ENCODE results near the gene GART. TPM values are rescaled to one million over a fixed set of nuclear protein-coding genes. Genes with fewer than 3 reads are reported as not detected.
"Not testable (repeated sequence)": the region's sequence is repeated elsewhere in the genome, so short reads cannot be mapped to it uniquely, and the experiment has no call there.

Gene GART
- total RNA-seq (2014; rRNA removed; shearing (Covaris generic)): 171 and 193 TPM in 2 replicates

- Histone ChIP-seq H3K36me3 (peaks cover 40% of the 10 kb centered on the region), H3K4me3 (peak within 1 kb of the TSS; percentile 90), H3K27me3 (no peaks in the 10 kb centered on the region), H3K9me3 (replicated peaks) (no peaks in the 10 kb centered on the region), H3K27ac (peak within 1 kb of the TSS; percentile 99), H3K4me1 (peaks cover 11% of the 10 kb centered on the region)
- DNase-seq: peak; percentile 87 to 88
These were observed at the start of gene GART for GRCh38 chr21:33541756-33542639. TSS of gene GART (minus strand) at chr21:33542117. CDS start at chr21:33539315, 2,802 bp downstream.

GRCh38 chr21:33588485-33589335, 46.8 kb upstream of the GART start, which contains the start of gene DONSON:
TSS of gene DONSON (minus strand) at chr21:33588684. CDS start at chr21:33588641, 43 bp downstream.
- Histone ChIP-seq H3K4me3 (peak within 1 kb of the TSS; percentile 95), H3K27ac (peak within 1 kb of the TSS; percentile 69), H3K4me1 (no peaks in the 10 kb centered on the region; the same call in 1 of the 2 replicates), H3K27me3 (no peaks in the 10 kb centered on the region), H3K9me3 (replicated peaks) (no peaks in the 10 kb centered on the region), H3K36me3 (peaks cover 15% of the 10 kb centered on the region)
- DNase-seq: peak; percentile 88 to 92

- no peaks in the 10 kb centered on the region for H3K9me3 ChIP-seq (replicated peaks)
- peaks cover 21% of the 10 kb centered on the region for H3K36me3 ChIP-seq
- DNase-seq: peak; percentile 62 to 70
- H3K27ac ChIP-seq: peak overlapping the region; percentile 69
- H3K27me3 ChIP-seq: no peaks in the 10 kb centered on the region
- no peaks in the 10 kb centered on the region; the same call in 1 of the 2 replicates for H3K4me1 ChIP-seq
- H3K4me3 ChIP-seq: peak overlapping the region; percentile 95
These were observed 46.0 kb upstream of the GART start for GRCh38 chr21:33587792-33588484.

DNA sequence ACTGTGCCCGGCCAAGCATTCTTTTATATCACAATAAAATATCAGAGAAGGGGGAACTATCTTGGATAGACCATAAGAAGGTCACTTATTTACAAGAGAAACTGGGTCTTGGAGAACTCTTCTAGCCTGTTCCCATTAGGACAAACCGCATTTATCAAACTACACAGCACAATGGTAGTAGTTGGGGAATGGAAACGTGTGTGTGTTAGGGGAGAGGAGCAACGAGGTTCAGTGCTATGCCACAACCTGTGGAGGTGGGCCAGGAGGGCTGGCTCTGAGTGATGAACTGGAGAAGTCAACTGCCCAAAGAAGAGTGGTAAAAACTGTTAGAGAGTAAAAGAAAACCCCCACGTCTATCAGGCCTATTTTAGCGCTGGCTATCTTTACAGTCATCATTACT, 45.0 kb upstream of the GART start:
- no peak overlapping the region for H3K27ac ChIP-seq
- no peaks in the 10 kb centered on the region for H3K9me3 ChIP-seq (replicated peaks)
- no peaks in the 10 kb centered on the region for H3K27me3 ChIP-seq
- peak overlapping the region; percentile 95 for H3K4me3 ChIP-seq
- DNase-seq: no peak
- H3K36me3 ChIP-seq: peaks cover 25% of the 10 kb centered on the region
- no peaks in the 10 kb centered on the region; the same call in 1 of the 2 replicates for H3K4me1 ChIP-seq

GRCh38 chr21:33584455-33584854, 42.5 kb upstream of the GART start:
- no peaks in the 10 kb centered on the region; the same call in 1 of the 2 replicates for H3K4me1 ChIP-seq
- peaks cover 46% of the 10 kb centered on the region for H3K36me3 ChIP-seq
- no peak for DNase-seq
- no peaks in the 10 kb centered on the region for H3K9me3 ChIP-seq (replicated peaks)
- no peak overlapping the region for H3K4me3 ChIP-seq
- no peak overlapping the region for H3K27ac ChIP-seq
- H3K27me3 ChIP-seq: no peaks in the 10 kb centered on the region

- Histone ChIP-seq H3K27me3 (no peaks in the 10 kb centered on the region), H3K4me1 (no peaks in the 10 kb centered on the region), H3K9me3 (replicated peaks) (no peaks in the 10 kb centered on the region), H3K27ac (no peak overlapping the region), H3K36me3 (peaks cover 84% of the 10 kb centered on the region), H3K4me3 (no peak overlapping the region)
- DNase-seq: no peak
These were observed 37.1 kb upstream of the GART start for GRCh38 chr21:33578959-33579542.

- DNase-seq: no peak
- Histone ChIP-seq H3K27me3 (no peaks in the 10 kb centered on the region), H3K4me3 (no peak overlapping the region), H3K27ac (no peak overlapping the region), H3K36me3 (peaks cover 87% of the 10 kb centered on the region), H3K9me3 (replicated peaks) (no peaks in the 10 kb centered on the region), H3K4me1 (no peaks in the 10 kb centered on the region)
These were observed 36.3 kb upstream of the GART start for GRCh38 chr21:33578214-33578613.

- H3K27ac ChIP-seq; H3K9me3 ChIP-seq (replicated peaks); H3K27me3 ChIP-seq; H3K4me3 ChIP-seq; H3K4me1 ChIP-seq; DNase-seq: not testable (repeated sequence)
- peaks cover 92% of the 10 kb centered on the region for H3K36me3 ChIP-seq
These were observed 34.8 kb upstream of the GART start for GRCh38 chr21:33576741-33577141.

DNA sequence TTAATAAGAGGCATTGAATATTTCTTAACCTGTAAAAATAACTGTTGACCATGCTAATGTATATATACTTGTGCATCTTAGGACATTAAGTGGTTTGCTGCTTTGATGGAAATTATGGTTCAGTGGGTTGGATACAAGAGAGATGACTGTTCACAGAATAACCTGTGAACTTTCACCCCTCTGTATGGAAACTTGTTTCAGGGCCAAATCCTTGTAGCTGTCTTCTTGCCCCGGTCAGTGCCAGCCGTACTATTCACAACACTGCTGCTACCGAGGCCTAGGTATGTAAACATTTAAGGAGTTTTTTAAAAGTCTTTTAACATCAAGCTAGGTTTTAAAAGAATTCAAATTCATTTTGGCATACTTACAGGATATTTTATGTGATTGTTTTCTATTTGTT, 30.4 kb upstream of the GART start:
- Histone ChIP-seq H3K9me3 (replicated peaks) (no peaks in the 10 kb centered on the region), H3K27ac (no peak overlapping the region), H3K4me3 (no peak overlapping the region), H3K4me1 (no peaks in the 10 kb centered on the region), H3K27me3 (no peaks in the 10 kb centered on the region), H3K36me3 (peaks cover 94% of the 10 kb centered on the region)
- DNase-seq: no peak

GRCh38 chr21:33569991-33570390, 28.1 kb upstream of the GART start:
- DNase-seq: no peak
- H3K9me3 ChIP-seq (replicated peaks): no peaks in the 10 kb centered on the region

DNA sequence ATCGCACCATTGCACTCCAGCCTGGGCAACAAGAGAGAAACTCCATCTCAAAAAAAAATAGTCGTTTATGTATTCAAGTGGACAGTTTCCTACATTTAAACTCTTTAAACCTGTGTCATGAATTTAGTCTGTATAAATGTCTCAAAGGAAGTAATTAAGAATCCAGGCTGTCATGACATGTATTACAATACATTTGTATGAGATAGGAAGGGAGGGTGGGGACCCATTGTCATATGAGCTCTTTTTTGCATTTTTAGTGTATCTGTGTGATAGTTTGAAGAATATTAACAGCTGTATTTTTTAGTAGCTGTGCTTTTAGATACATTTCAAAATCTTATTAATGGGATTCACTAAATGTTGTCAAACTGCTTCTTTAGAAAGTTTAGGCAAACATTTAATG, 26.5 kb upstream of the GART start:
- Histone ChIP-seq H3K4me3 (no peak overlapping the region), H3K4me1 (no peaks in the 10 kb centered on the region), H3K36me3 (peaks cover 88% of the 10 kb centered on the region), H3K27ac (no peak overlapping the region), H3K9me3 (replicated peaks) (no peaks in the 10 kb centered on the region), H3K27me3 (no peaks in the 10 kb centered on the region)
- DNase-seq: no peak

More at GRCh38 chr21:33569991-33570390, 28.1 kb upstream of the GART start:
- peaks cover 92% of the 10 kb centered on the region for H3K36me3 ChIP-seq
- H3K4me3 ChIP-seq: no peak overlapping the region
- H3K27me3 ChIP-seq: no peaks in the 10 kb centered on the region
- no peak overlapping the region for H3K27ac ChIP-seq
- no peaks in the 10 kb centered on the region for H3K4me1 ChIP-seq

GRCh38 chr21:33567914-33568313, 26.0 kb upstream of the GART start:
- no peaks in the 10 kb centered on the region for H3K9me3 ChIP-seq (replicated peaks)
- peaks cover 89% of the 10 kb centered on the region for H3K36me3 ChIP-seq
- H3K27me3 ChIP-seq: no peaks in the 10 kb centered on the region
- no peak overlapping the region for H3K4me3 ChIP-seq
- no peaks in the 10 kb centered on the region for H3K4me1 ChIP-seq
- DNase-seq: no peak
- no peak overlapping the region for H3K27ac ChIP-seq

DNA sequence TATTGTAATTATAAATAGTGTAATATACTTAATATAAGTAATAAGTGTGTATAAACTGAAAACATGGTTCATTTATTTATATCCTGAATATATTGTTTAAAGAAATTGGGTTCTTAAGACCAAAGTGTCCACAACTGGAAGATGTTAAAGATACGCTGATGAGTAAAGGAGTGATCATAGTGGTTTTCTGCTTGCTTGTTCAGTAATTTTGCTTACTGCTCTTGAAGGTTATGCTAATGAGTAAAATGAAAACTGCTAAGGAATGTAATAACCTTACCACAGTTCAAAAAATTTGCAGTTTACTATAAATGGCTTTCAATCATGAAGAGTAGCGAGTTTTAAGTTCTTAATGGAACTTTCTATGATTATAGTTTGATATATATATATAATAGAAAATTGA, 24.6 kb upstream of the GART start:
- Histone ChIP-seq H3K36me3 (peaks cover 92% of the 10 kb centered on the region), H3K4me1 (no peaks in the 10 kb centered on the region)
- DNase-seq: no peak

DNA sequence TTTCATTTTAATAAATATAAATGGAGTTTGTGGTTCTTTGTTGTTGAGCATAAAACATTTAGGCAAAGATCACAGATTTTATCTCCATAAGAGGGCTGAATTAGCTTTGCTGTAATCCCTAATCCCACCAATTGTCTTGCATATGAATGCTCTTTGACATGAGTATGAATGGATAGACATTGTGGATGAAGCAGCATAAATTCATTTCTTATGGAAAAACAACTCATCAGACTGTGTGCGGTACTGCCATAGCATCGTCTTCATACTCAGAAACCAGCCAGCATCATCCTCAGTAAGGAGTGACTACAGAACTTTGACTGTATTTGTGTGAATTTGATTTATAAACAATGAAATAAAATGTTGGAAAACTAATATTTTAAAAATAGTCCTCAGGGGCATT, 20.5 kb upstream of the GART start:
- Histone ChIP-seq H3K4me3 (no peak overlapping the region), H3K36me3 (peaks cover 92% of the 10 kb centered on the region)
- DNase-seq: no peak

More for the DNA sequence above, 24.6 kb upstream of the GART start:
- H3K27me3 ChIP-seq: no peaks in the 10 kb centered on the region
- H3K9me3 ChIP-seq (replicated peaks): no peaks in the 10 kb centered on the region
- no peak overlapping the region for H3K4me3 ChIP-seq
- no peak overlapping the region for H3K27ac ChIP-seq

More for the DNA sequence above, 20.5 kb upstream of the GART start:
- H3K4me1 ChIP-seq: no peaks in the 10 kb centered on the region
- H3K9me3 ChIP-seq (replicated peaks): no peaks in the 10 kb centered on the region
- no peak overlapping the region for H3K27ac ChIP-seq
- no peaks in the 10 kb centered on the region for H3K27me3 ChIP-seq
